OCI-M2 (cell line): ENCODE measurements around the gene LSM3.

Experiments
- DNase-seq: peaks from one replicate; lab custom pipeline; 2025; ENCODE audit not compliant: unreplicated experiment; lab: John Stamatoyannopoulos, UW

LSM3 gene

GRCh38 chr3:14200276-14200675 is 21.7 kb downstream of the LSM3 start:
- DNase-seq: no peak

GRCh38 chr3:14200841-14201240 is 22.2 kb downstream of the LSM3 start:
- DNase-seq: no peak

- DNase-seq: no peak
Measured at GRCh38 chr3:14201940-14202684, 23.5 kb downstream of the LSM3 start.

- DNase-seq: no peak
Measured at GRCh38 chr3:14202874-14203520, 24.4 kb downstream of the LSM3 start.

GRCh38 chr3:14203521-14204079 is 25.0 kb downstream of the LSM3 start:
- DNase-seq: no peak

- DNase-seq: no peak
Measured at GRCh38 chr3:14204515-14205284, 26.1 kb downstream of the LSM3 start.

GRCh38 chr3:14206548-14207177 is 28.0 kb downstream of the LSM3 start:
- no peak for DNase-seq

GRCh38 chr3:14208168-14208567 is 29.6 kb downstream of the LSM3 start:
- DNase-seq: no peak

- no peak for DNase-seq
Measured at GRCh38 chr3:14208977-14209394, 30.4 kb downstream of the LSM3 start.

- no peak for DNase-seq
Measured at GRCh38 chr3:14209581-14210289, 31.1 kb downstream of the LSM3 start.

- no peak for DNase-seq
Measured at GRCh38 chr3:14210290-14210688, 31.7 kb downstream of the LSM3 start.

- no peak for DNase-seq
Measured at GRCh38 chr3:14210843-14211594, 32.4 kb downstream of the LSM3 start.

- no peak for DNase-seq
Measured at GRCh38 chr3:14211621-14212020, 33.0 kb downstream of the LSM3 start.

GRCh38 chr3:14212032-14212431 is 33.4 kb downstream of the LSM3 start:
- no peak for DNase-seq

- no peak for DNase-seq
Measured at GRCh38 chr3:14213066-14213774, 34.6 kb downstream of the LSM3 start.

GRCh38 chr3:14214764-14215163 is 36.1 kb downstream of the LSM3 start:
- no peak for DNase-seq

GRCh38 chr3:14216257-14217048 is 37.8 kb downstream of the LSM3 start:
- no peak for DNase-seq

GRCh38 chr3:14218355-14218754 is 39.7 kb downstream of the LSM3 start:
- DNase-seq: no peak
